Measurements from ENCODE around the gene SRRM3.
"Not testable (repeated sequence)": the region's sequence is repeated elsewhere in the genome, so short reads cannot be mapped to it uniquely, and the experiment has no call there.

The SRRM3 gene

GRCh38 chr7:76267107-76267893 is 65.6 kb downstream of the SRRM3 start:
- DNase-seq, result no peak

GRCh38 chr7:76267894-76268183 is 66.1 kb downstream of the SRRM3 start:
- no peak for DNase-seq

- no peak for DNase-seq
Measured at GRCh38 chr7:76268376-76268775, 66.7 kb downstream of the SRRM3 start.

GRCh38 chr7:76269895-76270294 is 68.2 kb downstream of the SRRM3 start:
- DNase-seq, result no peak

GRCh38 chr7:76271384-76271783 is 69.7 kb downstream of the SRRM3 start:
- DNase-seq, result not testable (repeated sequence)

- no peak for DNase-seq
Measured at GRCh38 chr7:76272142-76272541, 70.4 kb downstream of the SRRM3 start.

- DNase-seq, result no peak
Measured at GRCh38 chr7:76272851-76273497, 71.3 kb downstream of the SRRM3 start.

GRCh38 chr7:76273503-76273902 is 71.8 kb downstream of the SRRM3 start:
- no peak for DNase-seq

GRCh38 chr7:76278540-76278939 is 76.8 kb downstream of the SRRM3 start:
- no peak for DNase-seq

GRCh38 chr7:76280408-76280807 is 78.7 kb downstream of the SRRM3 start:
- DNase-seq, result no peak

- no peak for DNase-seq
Measured at GRCh38 chr7:76281006-76281705, 79.5 kb downstream of the SRRM3 start.

- no peak for DNase-seq
Measured at GRCh38 chr7:76281706-76282343, 80.1 kb downstream of the SRRM3 start.

GRCh38 chr7:76282344-76283253 is 80.9 kb downstream of the SRRM3 start:
- DNase-seq, result peak; percentile 65

GRCh38 chr7:76283254-76284159 is 81.8 kb downstream of the SRRM3 start:
- no peak for DNase-seq

GRCh38 chr7:76285604-76286374 is 84.1 kb downstream of the SRRM3 start:
- DNase-seq, result no peak

GRCh38 chr7:76286842-76287403 is 85.2 kb downstream of the SRRM3 start:
- DNase-seq, result no peak

GRCh38 chr7:76290847-76291350 is 89.2 kb downstream of the SRRM3 start:
- DNase-seq, result not testable (repeated sequence)

GRCh38 chr7:76291351-76292212 is 89.9 kb downstream of the SRRM3 start:
- DNase-seq, result peak; percentile 94

- DNase-seq, result no peak
Measured at GRCh38 chr7:76292213-76292573, 90.5 kb downstream of the SRRM3 start.

Measured in activated effector memory CD4-positive, alpha-beta T cell treated with anti-CD3 and anti-CD28 coated beads, Interleukin-2, amount 50 U/mL, for 16 hours (primary cell).